ENCODE data around the gene FBN3.

The FBN3 gene

GRCh38 chr19:8089664-8090601 lies 59.5 kb downstream of the FBN3 start:
- no peak overlapping the region for H3K27ac ChIP-seq (replicated peaks)
- no peaks in the 10 kb centered on the region for H3K27me3 ChIP-seq (ENCODE audit: insufficient read depth, poor library complexity, severe bottlenecking)
- no peak overlapping the region for H3K4me3 ChIP-seq (replicated peaks; ENCODE audit: insufficient read depth, low read length)
- DNase-seq (ENCODE audit: low read depth in 1 of 2, low spot score in 1 of 2): no peak
- TF ChIP-seq GABPA (IDR thresholded peaks at IDR 0.05; ENCODE audit: low read depth): no peak
- no peak for TF ChIP-seq SPI1 (IDR thresholded peaks at IDR 0.05; ENCODE audit: borderline replicate concordance, low read depth)
- TF ChIP-seq REST (IDR thresholded peaks at IDR 0.05; ENCODE audit: insufficient replicate concordance, low read depth): no peak
- TF ChIP-seq POLR2AphosphoS5 (IDR thresholded peaks at IDR 0.05; ENCODE audit: low read depth): no peak
- no peak for TF ChIP-seq CTCF (IDR thresholded peaks at IDR 0.05; ENCODE audit: insufficient read depth, low read length)

GRCh38 chr19:8088752-8089663 lies 60.4 kb downstream of the FBN3 start:
- TF ChIP-seq POLR2AphosphoS5 (IDR thresholded peaks at IDR 0.05; ENCODE audit: low read depth) (no peak), REST (IDR thresholded peaks at IDR 0.05; ENCODE audit: insufficient replicate concordance, low read depth) (no peak), CTCF (IDR thresholded peaks at IDR 0.05; ENCODE audit: insufficient read depth, low read length) (no peak), SPI1 (IDR thresholded peaks at IDR 0.05; ENCODE audit: borderline replicate concordance, low read depth) (no peak), GABPA (IDR thresholded peaks at IDR 0.05; ENCODE audit: low read depth) (no peak)
- Histone ChIP-seq H3K4me3 (replicated peaks; ENCODE audit: insufficient read depth, low read length) (no peak overlapping the region), H3K27ac (replicated peaks) (no peak overlapping the region), H3K27me3 (ENCODE audit: insufficient read depth, poor library complexity, severe bottlenecking) (no peaks in the 10 kb centered on the region)
- DNase-seq (ENCODE audit: low read depth in 1 of 2, low spot score in 1 of 2): no peak

- no peak for DNase-seq (ENCODE audit: low read depth in 1 of 2, low spot score in 1 of 2)
- H3K4me3 ChIP-seq (replicated peaks; ENCODE audit: insufficient read depth, low read length): no peak overlapping the region
- no peak for TF ChIP-seq REST (IDR thresholded peaks at IDR 0.05; ENCODE audit: insufficient replicate concordance, low read depth)
- TF ChIP-seq GABPA (IDR thresholded peaks at IDR 0.05; ENCODE audit: low read depth): no peak
- TF ChIP-seq POLR2AphosphoS5 (IDR thresholded peaks at IDR 0.05; ENCODE audit: low read depth): no peak
- no peak for TF ChIP-seq CTCF (IDR thresholded peaks at IDR 0.05; ENCODE audit: insufficient read depth, low read length)
- no peak for TF ChIP-seq SPI1 (IDR thresholded peaks at IDR 0.05; ENCODE audit: borderline replicate concordance, low read depth)
- no peaks in the 10 kb centered on the region for H3K27me3 ChIP-seq (ENCODE audit: insufficient read depth, poor library complexity, severe bottlenecking)
- H3K27ac ChIP-seq (replicated peaks): no peak overlapping the region
Observed at GRCh38 chr19:8087876-8088275, 61.5 kb downstream of the FBN3 start.
